ENCODE results near the gene FKBP8.
A peak's percentile ranks its signal among the peaks of the same experiment; 100 is the strongest.

Gene FKBP8

GRCh38 chr19:18507021-18507726, 36.2 kb downstream of the FKBP8 start:
- no peak for DNase-seq
- in situ Hi-C loops (cut with HindIII; ENCODE audit: low pct_ligation_motif_present, low pct_unique_long_range_greater_than_20kb, low sequenced_read_pairs): no loop called here

GRCh38 chr19:18506101-18506930, 37.1 kb downstream of the FKBP8 start:
- in situ Hi-C loops (cut with HindIII; ENCODE audit: low pct_ligation_motif_present, low pct_unique_long_range_greater_than_20kb, low sequenced_read_pairs): no loop called here
- DNase-seq: no peak

- in situ Hi-C loops (cut with HindIII; ENCODE audit: low pct_ligation_motif_present, low pct_unique_long_range_greater_than_20kb, low sequenced_read_pairs): no loop called here
- no peak for DNase-seq
These were observed 38.3 kb downstream of the FKBP8 start for GRCh38 chr19:18504886-18505610.

GRCh38 chr19:18503971-18504885, 39.1 kb downstream of the FKBP8 start:
- in situ Hi-C loops (cut with HindIII; ENCODE audit: low pct_ligation_motif_present, low pct_unique_long_range_greater_than_20kb, low sequenced_read_pairs): no loop called here
- DNase-seq: peak; percentile 72

- no peak for DNase-seq
- in situ Hi-C loops (cut with HindIII; ENCODE audit: low pct_ligation_motif_present, low pct_unique_long_range_greater_than_20kb, low sequenced_read_pairs): no loop called here
These were observed 39.9 kb downstream of the FKBP8 start for GRCh38 chr19:18503337-18503970.

- in situ Hi-C loops (cut with HindIII; ENCODE audit: low pct_ligation_motif_present, low pct_unique_long_range_greater_than_20kb, low sequenced_read_pairs): no loop called here
- no peak for DNase-seq
These were observed 40.6 kb downstream of the FKBP8 start for GRCh38 chr19:18502638-18503294.

GRCh38 chr19:18502246-18502637, 41.1 kb downstream of the FKBP8 start:
- no peak for DNase-seq
- in situ Hi-C loops (cut with HindIII; ENCODE audit: low pct_ligation_motif_present, low pct_unique_long_range_greater_than_20kb, low sequenced_read_pairs): no loop called here

GRCh38 chr19:18501832-18502231, 41.5 kb downstream of the FKBP8 start:
- DNase-seq: no peak
- in situ Hi-C loops (cut with HindIII; ENCODE audit: low pct_ligation_motif_present, low pct_unique_long_range_greater_than_20kb, low sequenced_read_pairs): no loop called here

GRCh38 chr19:18501351-18501750, 42.0 kb downstream of the FKBP8 start:
- in situ Hi-C loops (cut with HindIII; ENCODE audit: low pct_ligation_motif_present, low pct_unique_long_range_greater_than_20kb, low sequenced_read_pairs): no loop called here
- DNase-seq: no peak

- DNase-seq: no peak
- in situ Hi-C loops (cut with HindIII; ENCODE audit: low pct_ligation_motif_present, low pct_unique_long_range_greater_than_20kb, low sequenced_read_pairs): no loop called here
These were observed 42.6 kb downstream of the FKBP8 start for GRCh38 chr19:18500799-18501198.

GRCh38 chr19:18500376-18500775, 43.0 kb downstream of the FKBP8 start:
- DNase-seq: no peak

GRCh38 chr19:18499055-18499775, 44.2 kb downstream of the FKBP8 start:
- no peak for DNase-seq
- in situ Hi-C loops (cut with HindIII; ENCODE audit: low pct_ligation_motif_present, low pct_unique_long_range_greater_than_20kb, low sequenced_read_pairs): no loop called here

More at GRCh38 chr19:18500376-18500775, 43.0 kb downstream of the FKBP8 start:
- in situ Hi-C loops (cut with HindIII; ENCODE audit: low pct_ligation_motif_present, low pct_unique_long_range_greater_than_20kb, low sequenced_read_pairs): no loop called here

GRCh38 chr19:18496980-18497256, 46.5 kb downstream of the FKBP8 start:
- DNase-seq: no peak
- in situ Hi-C loops (cut with HindIII; ENCODE audit: low pct_ligation_motif_present, low pct_unique_long_range_greater_than_20kb, low sequenced_read_pairs): no loop called here

GRCh38 chr19:18496167-18496979, 47.0 kb downstream of the FKBP8 start:
- peak; percentile 46 for DNase-seq
- in situ Hi-C loops (cut with HindIII; ENCODE audit: low pct_ligation_motif_present, low pct_unique_long_range_greater_than_20kb, low sequenced_read_pairs): no loop called here

- in situ Hi-C loops (cut with HindIII; ENCODE audit: low pct_ligation_motif_present, low pct_unique_long_range_greater_than_20kb, low sequenced_read_pairs): no loop called here
These were observed 48.0 kb downstream of the FKBP8 start for GRCh38 chr19:18495204-18495911.

GRCh38 chr19:18494267-18494607, 49.1 kb downstream of the FKBP8 start:
- no peak for DNase-seq
- in situ Hi-C loops (cut with HindIII; ENCODE audit: low pct_ligation_motif_present, low pct_unique_long_range_greater_than_20kb, low sequenced_read_pairs): no loop called here

More at GRCh38 chr19:18495204-18495911, 48.0 kb downstream of the FKBP8 start:
- DNase-seq: no peak

Data from ACHN (cell line).